H1 (cell line): Measurements from ENCODE around the gene TMEM127. TPM values are rescaled to one million over a fixed set of nuclear protein-coding genes. Genes with fewer than 3 reads are reported as not detected.

Experiments used
- CTCF ChIA-PET: fragments of 300-600 bp; sonication (Branson Sonifier 250); formaldehyde crosslinking; loops from one replicate; lab custom pipeline; 2021; ENCODE audit not compliant: partially characterized antibody; lab: Charles Lee
- POLR2A ChIA-PET: fragments of 300-600 bp; sonication (Branson Sonifier 250); formaldehyde crosslinking; loops from one replicate; lab custom pipeline; 2021; ENCODE audit warnings: inconsistent platforms; ENCODE audit not compliant: partially characterized antibody; lab: Charles Lee
- DNase-seq, 2 experiments: peaks; one replicate each; pipeline versions ENCODE4 v3.0.0 to v3.0.0-alpha.2; 2010 to 2022; ENCODE audit warnings: low spot score in 2 of 2, low read depth in 1 of 2, mixed read lengths in 1 of 2
- FAIRE-seq: peaks from 2 replicates; lab custom pipeline; 2011; peaks lifted over from hg19 to GRCh38; lab: Jason Lieb, UNC
- H2AFZ ChIP-seq: 2 replicates; pipeline ENCODE4 v1.8.1; 2012; ENCODE audit warnings: low read length, inconsistent platforms
- H2AK5ac ChIP-seq: 2 replicates; pipeline ENCODE4 v1.6.1; 2013; ENCODE audit warnings: low read depth, low read length
- H2BK120ac ChIP-seq: replicated peaks from 2 replicates; pipeline ENCODE3; 2013; ENCODE audit warnings: low read depth, low read length, inconsistent platforms
- H2BK12ac ChIP-seq: 2 replicates; pipeline ENCODE4 v1.6.1; 2013; ENCODE audit warnings: low read depth, low read length
- H2BK15ac ChIP-seq: 2 replicates; pipeline ENCODE4 v1.6.1; 2013; ENCODE audit warnings: low read length
- H2BK20ac ChIP-seq: 2 replicates; pipeline ENCODE4 v1.6.1; 2013; ENCODE audit warnings: low read length
- H2BK5ac ChIP-seq: 2 replicates; pipeline ENCODE4 v1.6.1; 2013; ENCODE audit warnings: low read depth, low read length
- H3K14ac ChIP-seq: 2 replicates; pipeline ENCODE4 v1.6.1; 2013; ENCODE audit warnings: inconsistent platforms; ENCODE audit not compliant: insufficient read length
- H3K18ac ChIP-seq: 2 replicates; pipeline ENCODE4 v1.6.1; 2013; ENCODE audit warnings: low read length; ENCODE audit errors: extremely low read depth
- H3K23ac ChIP-seq: 2 replicates; pipeline ENCODE4 v1.6.1; 2013; ENCODE audit warnings: inconsistent platforms; ENCODE audit not compliant: insufficient read length
- H3K23me2 ChIP-seq: 2 replicates; pipeline ENCODE4 v1.6.1; 2013; ENCODE audit warnings: low read depth, low read length
- H3K27ac ChIP-seq: 2 replicates; pipeline ENCODE4 v1.6.1; 2011; ENCODE audit warnings: low read depth, low read length, inconsistent platforms
- H3K27me3 ChIP-seq, 4 experiments: replicated peaks in 1 of 4; 1 replicate in 1 of 4; 2 replicates in 3 of 4; pipeline versions ENCODE4 v1.6.1 to v1.8.1; 2011 to 2013; ENCODE audit warnings: low read length in 3 of 4, mild to moderate bottlenecking in 3 of 4, inconsistent platforms in 2 of 4, mixed read lengths in 2 of 4, moderate library complexity in 1 of 4; ENCODE audit not compliant: control insufficient read depth in 3 of 4, insufficient read depth in 3 of 4; ENCODE audit errors: extremely low read depth in 1 of 4
- H3K36me3 ChIP-seq, 4 experiments: 2 replicates each; pipeline versions ENCODE4 v1.6.1 to v1.8.1; 2011 to 2013; ENCODE audit warnings: mild to moderate bottlenecking in 4 of 4, low read length in 3 of 4, moderate library complexity in 2 of 4, control low read depth in 1 of 4, inconsistent platforms in 1 of 4; ENCODE audit not compliant: insufficient read depth in 4 of 4, control insufficient read depth in 2 of 4
- H3K4ac ChIP-seq: replicated peaks from 2 replicates; pipeline ENCODE3; 2013; ENCODE audit warnings: low read length, low read depth, mixed read lengths, inconsistent platforms; ENCODE audit not compliant: insufficient read length
- H3K4me1 ChIP-seq, 4 experiments: replicated peaks in 1 of 4; 1 replicate in 1 of 4; 2 replicates in 3 of 4; pipeline versions ENCODE4 v1.6.1 to v1.8.1; 2011 to 2013; ENCODE audit warnings: low read length in 3 of 4, inconsistent platforms in 2 of 4, mixed read lengths in 1 of 4; ENCODE audit not compliant: insufficient read depth in 4 of 4, control insufficient read depth in 3 of 4
- H3K4me2 ChIP-seq, 2 experiments: 2 replicates each; pipeline versions ENCODE4 v1.6.1 to v1.8.1; 2011 to 2013; ENCODE audit warnings: low read depth in 2 of 2, low read length in 2 of 2, control low read depth in 1 of 2, inconsistent platforms in 1 of 2, mild to moderate bottlenecking in 1 of 2; ENCODE audit not compliant: insufficient read depth in 1 of 2
- H3K4me3 ChIP-seq, 4 experiments: fragments of 200-600, 300-600 bp in 1 of 4; sonication (generic), shearing (Covaris generic), sonication (Bioruptor Twin) in 1 of 4; 2 replicates each; pipeline versions ENCODE4 v1.5.1 to v1.8.1; 2011 to 2016; ENCODE audit warnings: low read length in 4 of 4, low read depth in 3 of 4, control low read depth in 2 of 4, inconsistent platforms in 2 of 4, mild to moderate bottlenecking in 2 of 4, mixed read lengths in 1 of 4, moderate library complexity in 1 of 4; ENCODE audit not compliant: insufficient read depth in 2 of 4; ENCODE audit errors: extremely low read depth in 1 of 4
- H3K56ac ChIP-seq: replicated peaks from 2 replicates; pipeline ENCODE3; 2013; ENCODE audit warnings: low read depth, mild to moderate bottlenecking, mixed read lengths, low read length, inconsistent platforms; ENCODE audit not compliant: insufficient read length
- H3K79me1 ChIP-seq: 2 replicates; pipeline ENCODE4 v1.6.1; 2013; ENCODE audit warnings: low read depth, low read length, control low read depth
- H3K79me2 ChIP-seq, 2 experiments: 2 replicates each; pipeline versions ENCODE4 v1.6.1 to v1.8.1; 2012 to 2013; ENCODE audit warnings: low read length in 2 of 2, mild to moderate bottlenecking in 2 of 2, inconsistent platforms in 1 of 2; ENCODE audit not compliant: insufficient read depth in 2 of 2, control insufficient read depth in 1 of 2
- H3K9ac ChIP-seq, 4 experiments: replicated peaks in 1 of 4; 1 replicate in 1 of 4; 2 replicates in 3 of 4; pipeline versions ENCODE4 v1.6.1 to v1.8.1; 2011 to 2013; ENCODE audit warnings: low read depth in 3 of 4, low read length in 3 of 4, control low read depth in 2 of 4, mild to moderate bottlenecking in 2 of 4, moderate library complexity in 2 of 4, inconsistent platforms in 1 of 4; ENCODE audit errors: extremely low read depth in 1 of 4
- H3K9me3 ChIP-seq, 2 experiments: 2 replicates each; pipeline versions ENCODE4 v1.6.1 to v1.8.1; 2012 to 2013; ENCODE audit warnings: mild to moderate bottlenecking in 2 of 2, moderate library complexity in 2 of 2, control low read depth in 1 of 2, inconsistent platforms in 1 of 2, low read depth in 1 of 2, low read length in 1 of 2, mixed read lengths in 1 of 2; ENCODE audit not compliant: insufficient read depth in 2 of 2
- H4K20me1 ChIP-seq, 2 experiments: replicated peaks in 1 of 2; 2 replicates each; pipeline versions ENCODE3 to v1.8.1; 2011 to 2013; ENCODE audit warnings: inconsistent platforms in 2 of 2, low read length in 2 of 2, mild to moderate bottlenecking in 1 of 2; ENCODE audit not compliant: insufficient read depth in 2 of 2, control insufficient read depth in 1 of 2
- H4K5ac ChIP-seq: 2 replicates; pipeline ENCODE4 v1.6.1; 2013; ENCODE audit warnings: low read length, low read depth, mixed read lengths, inconsistent platforms; ENCODE audit not compliant: insufficient read length
- H4K8ac ChIP-seq: 2 replicates; pipeline ENCODE4 v1.8.0; 2013; ENCODE audit warnings: mild to moderate bottlenecking, moderate library complexity, low read length, inconsistent platforms; ENCODE audit not compliant: insufficient read depth; ENCODE audit errors: extremely low read depth
- H4K91ac ChIP-seq: replicated peaks from 2 replicates; pipeline ENCODE3; 2013; ENCODE audit warnings: low read length, mixed read lengths, inconsistent platforms; ENCODE audit not compliant: insufficient read length
- ASH2L ChIP-seq: fragments of 200-600, 300-600 bp; sonication (generic); IDR thresholded peaks from one replicate; pipeline ENCODE4 v1.7.1; 2017; ENCODE audit warnings: low read length
- CEBPB ChIP-seq: IDR thresholded peaks from 2 replicates; pipeline ENCODE4 v1.6.1; 2012; ENCODE audit warnings: low read depth, low read length
- CREB1 ChIP-seq: IDR thresholded peaks from 2 replicates; pipeline ENCODE4 v1.6.1; 2012; ENCODE audit warnings: inconsistent platforms
- JUN ChIP-seq: IDR thresholded peaks from 2 replicates; pipeline ENCODE4 v1.6.1; 2011; ENCODE audit warnings: low read depth, mild to moderate bottlenecking, improper control_type of control experiment, low read length
- SIRT6 ChIP-seq: IDR thresholded peaks from one replicate; pipeline ENCODE4 v1.7.1; 2012; ENCODE audit warnings: low read length, inconsistent platforms
- SRF ChIP-seq: IDR thresholded peaks from 2 replicates; pipeline ENCODE4 v1.6.1; 2011; ENCODE audit warnings: mild to moderate bottlenecking, low read depth, low read length, moderate library complexity
- TAF7 ChIP-seq: optimal IDR thresholded peaks from 2 replicates; pipeline ENCODE3; 2011; ENCODE audit warnings: low read depth, mild to moderate bottlenecking, inconsistent platforms, low read length, moderate library complexity, borderline replicate concordance
- WGBS, 2 experiments: shearing (Covaris generic) in 1 of 2; methylation state at CpG; one replicate each; pipeline versions ENCODE4 v1.1.6 to v1.1.7; 2013 to 2015; ENCODE audit warnings: low lambda C conversion rate in 2 of 2, mixed read lengths in 2 of 2, inconsistent platforms in 1 of 2, low coverage in 1 of 2, missing lambda C conversion rate in 1 of 2; ENCODE audit not compliant: insufficient replicate concordance in 2 of 2, insufficient coverage in 1 of 2, insufficient read length in 1 of 2; ENCODE audit errors: extremely low coverage in 1 of 2, missing lambda C conversion rate in 1 of 2; 5-methylcytosine and 5-hydroxymethylcytosine counted together
- polyA plus RNA-seq, 7 experiments: library from polyadenylated mRNA; depleted of rRNA in 3 of 7; stranded (reverse) in 5 of 7; unstranded in 2 of 7; fragments of >200 nt in 5 of 7; fragments of 200-250 nt in 2 of 7; gene quantifications; 1 replicate in 5 of 7; 2 replicates in 1 of 7; 4 replicates in 1 of 7; pipeline versions ENCODE4 v1.2.1 to v1.2.3, GENCODE V29; 2011 to 2013; ENCODE audit warnings: missing spikeins in 2 of 7, mixed read lengths in 2 of 7
- total RNA-seq: library from RNA; stranded (reverse); fragmentation: NEBNext Ultra II Directional; extraction: Animal tissue kit (Norgen Biotek cat#: 25700); gene quantifications from 2 replicates; pipeline ENCODE4 v1.2.1, GENCODE V29; 2021

Gene TMEM127
- total and polyA plus RNA-seq, 2 of the 8 experiments (the other 6 are each of a cell fraction or from before 2014, with no cell fraction given) = 25.0 to 41.0 TPM

DNA sequence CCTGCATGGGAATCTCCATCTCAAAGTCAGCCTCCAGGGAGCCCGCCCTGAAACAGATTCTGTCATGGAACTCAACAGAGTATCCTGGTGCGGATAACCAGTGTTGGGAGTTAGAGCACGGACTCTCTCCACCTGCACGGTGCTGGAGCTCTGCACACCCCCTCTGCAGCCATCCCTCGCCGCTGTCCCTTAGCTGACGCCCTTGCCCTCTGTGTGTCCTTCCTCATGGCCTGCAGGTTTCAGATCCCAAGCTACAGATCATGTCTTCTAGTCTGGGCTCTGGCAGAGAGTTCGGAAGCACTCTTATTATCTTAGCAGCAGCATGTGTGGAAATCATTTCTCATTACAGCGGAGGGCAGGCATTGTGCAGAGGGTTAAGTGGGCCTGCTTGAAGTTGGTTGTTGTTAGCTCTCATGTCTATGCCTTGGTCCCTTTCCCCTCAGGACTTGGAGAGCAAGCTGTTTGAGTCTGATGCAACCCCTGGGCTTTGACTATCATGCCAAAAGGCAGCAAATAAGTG, 26.0 kb downstream of the TMEM127 start:
- Histone ChIP-seq H2BK12ac (no peak overlapping the region), H3K23ac (no peak overlapping the region), H3K79me2 (no peaks in the 10 kb centered on the region), H3K14ac (no peak overlapping the region), H3K23me2 (no peaks in the 10 kb centered on the region), H2BK20ac (no peak overlapping the region), H3K9me3 (no peaks in the 10 kb centered on the region), H3K36me3 (no peaks in the 10 kb centered on the region), H2BK15ac (no peak overlapping the region), H3K4me1 (peaks cover 0 to 3% (median 0%) of the 10 kb centered on the region in 4 experiments; a peak in 1 of 7 replicates), H2AK5ac (no peak overlapping the region), H3K4me3 (no peak overlapping the region), H4K5ac (no peak overlapping the region), H3K9ac (peak overlapping the region in 1 of 4 experiments; percentile 28; a peak in 2 of 7 replicates), H2BK5ac (no peak overlapping the region), H3K4me2 (no peak overlapping the region), H3K27ac (no peak overlapping the region), H3K79me1 (no peaks in the 10 kb centered on the region), H3K18ac (no peak overlapping the region), H4K8ac (no peak overlapping the region), H3K27me3 (no peaks in the 10 kb centered on the region), H2AFZ (no peak overlapping the region), H4K20me1 (no peaks in the 10 kb centered on the region), H2BK120ac (no peak overlapping the region), H4K91ac (no peak overlapping the region), H3K56ac (no peak overlapping the region), H3K4ac (no peak overlapping the region)
- WGBS, 2 experiments = 83% methylated on average over 9 of the region's 9 CpGs; no CpG with 5 or more reads in 1 of the 2 experiments
- DNase-seq = no peak
- ChIA-PET POLR2A (interaction anchor here (0.8 to 1.6 kb wide), 5 partner anchors 9 to 32 kb away, joined by 3 to 6 read pairs (median 3); no protein-coding TSS in a partner anchor), CTCF (interaction anchor here (0.7 to 4.7 kb wide), 11 partner anchors 11 to 102 kb away, joined by 3 to 43 read pairs (median 5); partner anchors contain the start of gene ASTL)
- no peak for FAIRE-seq
- TF ChIP-seq ASH2L (no peak), TAF7 (no peak), SRF (no peak), JUN (no peak), CREB1 (no peak), SIRT6 (no peak), CEBPB (no peak)
